H1 (cell line): Measurements from ENCODE around the gene NABP2. TPM values are rescaled to one million over a fixed set of nuclear protein-coding genes. Genes with fewer than 3 reads are reported as not detected.

Experiments used
- CTCF ChIA-PET: fragments of 300-600 bp; sonication (Branson Sonifier 250); formaldehyde crosslinking; loops from one replicate; lab custom pipeline; 2021; ENCODE audit not compliant: partially characterized antibody; lab: Charles Lee
- POLR2A ChIA-PET: fragments of 300-600 bp; sonication (Branson Sonifier 250); formaldehyde crosslinking; loops from one replicate; lab custom pipeline; 2021; ENCODE audit warnings: inconsistent platforms; ENCODE audit not compliant: partially characterized antibody; lab: Charles Lee
- DNase-seq, 2 experiments: peaks; one replicate each; pipeline versions ENCODE4 v3.0.0 to v3.0.0-alpha.2; 2010 to 2022; ENCODE audit warnings: low spot score in 2 of 2, low read depth in 1 of 2, mixed read lengths in 1 of 2
- FAIRE-seq: peaks from 2 replicates; lab custom pipeline; 2011; peaks lifted over from hg19 to GRCh38; lab: Jason Lieb, UNC
- H2AFZ ChIP-seq: 2 replicates; pipeline ENCODE4 v1.8.1; 2012; ENCODE audit warnings: low read length, inconsistent platforms
- H2AK5ac ChIP-seq: 2 replicates; pipeline ENCODE4 v1.6.1; 2013; ENCODE audit warnings: low read depth, low read length
- H2BK120ac ChIP-seq: replicated peaks from 2 replicates; pipeline ENCODE3; 2013; ENCODE audit warnings: low read depth, low read length, inconsistent platforms
- H2BK12ac ChIP-seq: 2 replicates; pipeline ENCODE4 v1.6.1; 2013; ENCODE audit warnings: low read depth, low read length
- H2BK15ac ChIP-seq: 2 replicates; pipeline ENCODE4 v1.6.1; 2013; ENCODE audit warnings: low read length
- H2BK20ac ChIP-seq: 2 replicates; pipeline ENCODE4 v1.6.1; 2013; ENCODE audit warnings: low read length
- H2BK5ac ChIP-seq: 2 replicates; pipeline ENCODE4 v1.6.1; 2013; ENCODE audit warnings: low read depth, low read length
- H3K14ac ChIP-seq: 2 replicates; pipeline ENCODE4 v1.6.1; 2013; ENCODE audit warnings: inconsistent platforms; ENCODE audit not compliant: insufficient read length
- H3K18ac ChIP-seq: 2 replicates; pipeline ENCODE4 v1.6.1; 2013; ENCODE audit warnings: low read length; ENCODE audit errors: extremely low read depth
- H3K23ac ChIP-seq: 2 replicates; pipeline ENCODE4 v1.6.1; 2013; ENCODE audit warnings: inconsistent platforms; ENCODE audit not compliant: insufficient read length
- H3K23me2 ChIP-seq: 2 replicates; pipeline ENCODE4 v1.6.1; 2013; ENCODE audit warnings: low read depth, low read length
- H3K27ac ChIP-seq: 2 replicates; pipeline ENCODE4 v1.6.1; 2011; ENCODE audit warnings: low read depth, low read length, inconsistent platforms
- H3K27me3 ChIP-seq, 4 experiments: replicated peaks in 1 of 4; 1 replicate in 1 of 4; 2 replicates in 3 of 4; pipeline versions ENCODE4 v1.6.1 to v1.8.1; 2011 to 2013; ENCODE audit warnings: low read length in 3 of 4, mild to moderate bottlenecking in 3 of 4, inconsistent platforms in 2 of 4, mixed read lengths in 2 of 4, moderate library complexity in 1 of 4; ENCODE audit not compliant: control insufficient read depth in 3 of 4, insufficient read depth in 3 of 4; ENCODE audit errors: extremely low read depth in 1 of 4
- H3K36me3 ChIP-seq, 4 experiments: 2 replicates each; pipeline versions ENCODE4 v1.6.1 to v1.8.1; 2011 to 2013; ENCODE audit warnings: mild to moderate bottlenecking in 4 of 4, low read length in 3 of 4, moderate library complexity in 2 of 4, control low read depth in 1 of 4, inconsistent platforms in 1 of 4; ENCODE audit not compliant: insufficient read depth in 4 of 4, control insufficient read depth in 2 of 4
- H3K4ac ChIP-seq: replicated peaks from 2 replicates; pipeline ENCODE3; 2013; ENCODE audit warnings: low read length, low read depth, mixed read lengths, inconsistent platforms; ENCODE audit not compliant: insufficient read length
- H3K4me1 ChIP-seq, 4 experiments: replicated peaks in 1 of 4; 1 replicate in 1 of 4; 2 replicates in 3 of 4; pipeline versions ENCODE4 v1.6.1 to v1.8.1; 2011 to 2013; ENCODE audit warnings: low read length in 3 of 4, inconsistent platforms in 2 of 4, mixed read lengths in 1 of 4; ENCODE audit not compliant: insufficient read depth in 4 of 4, control insufficient read depth in 3 of 4
- H3K4me2 ChIP-seq, 2 experiments: 2 replicates each; pipeline versions ENCODE4 v1.6.1 to v1.8.1; 2011 to 2013; ENCODE audit warnings: low read depth in 2 of 2, low read length in 2 of 2, control low read depth in 1 of 2, inconsistent platforms in 1 of 2, mild to moderate bottlenecking in 1 of 2; ENCODE audit not compliant: insufficient read depth in 1 of 2
- H3K4me3 ChIP-seq, 4 experiments: fragments of 200-600, 300-600 bp in 1 of 4; sonication (generic), shearing (Covaris generic), sonication (Bioruptor Twin) in 1 of 4; 2 replicates each; pipeline versions ENCODE4 v1.5.1 to v1.8.1; 2011 to 2016; ENCODE audit warnings: low read length in 4 of 4, low read depth in 3 of 4, control low read depth in 2 of 4, inconsistent platforms in 2 of 4, mild to moderate bottlenecking in 2 of 4, mixed read lengths in 1 of 4, moderate library complexity in 1 of 4; ENCODE audit not compliant: insufficient read depth in 2 of 4; ENCODE audit errors: extremely low read depth in 1 of 4
- H3K56ac ChIP-seq: replicated peaks from 2 replicates; pipeline ENCODE3; 2013; ENCODE audit warnings: low read depth, mild to moderate bottlenecking, mixed read lengths, low read length, inconsistent platforms; ENCODE audit not compliant: insufficient read length
- H3K79me1 ChIP-seq: 2 replicates; pipeline ENCODE4 v1.6.1; 2013; ENCODE audit warnings: low read depth, low read length, control low read depth
- H3K79me2 ChIP-seq, 2 experiments: 2 replicates each; pipeline versions ENCODE4 v1.6.1 to v1.8.1; 2012 to 2013; ENCODE audit warnings: low read length in 2 of 2, mild to moderate bottlenecking in 2 of 2, inconsistent platforms in 1 of 2; ENCODE audit not compliant: insufficient read depth in 2 of 2, control insufficient read depth in 1 of 2
- H3K9ac ChIP-seq, 4 experiments: replicated peaks in 1 of 4; 1 replicate in 1 of 4; 2 replicates in 3 of 4; pipeline versions ENCODE4 v1.6.1 to v1.8.1; 2011 to 2013; ENCODE audit warnings: low read depth in 3 of 4, low read length in 3 of 4, control low read depth in 2 of 4, mild to moderate bottlenecking in 2 of 4, moderate library complexity in 2 of 4, inconsistent platforms in 1 of 4; ENCODE audit errors: extremely low read depth in 1 of 4
- H3K9me3 ChIP-seq, 2 experiments: 2 replicates each; pipeline versions ENCODE4 v1.6.1 to v1.8.1; 2012 to 2013; ENCODE audit warnings: mild to moderate bottlenecking in 2 of 2, moderate library complexity in 2 of 2, control low read depth in 1 of 2, inconsistent platforms in 1 of 2, low read depth in 1 of 2, low read length in 1 of 2, mixed read lengths in 1 of 2; ENCODE audit not compliant: insufficient read depth in 2 of 2
- H4K20me1 ChIP-seq, 2 experiments: replicated peaks in 1 of 2; 2 replicates each; pipeline versions ENCODE3 to v1.8.1; 2011 to 2013; ENCODE audit warnings: inconsistent platforms in 2 of 2, low read length in 2 of 2, mild to moderate bottlenecking in 1 of 2; ENCODE audit not compliant: insufficient read depth in 2 of 2, control insufficient read depth in 1 of 2
- H4K5ac ChIP-seq: 2 replicates; pipeline ENCODE4 v1.6.1; 2013; ENCODE audit warnings: low read length, low read depth, mixed read lengths, inconsistent platforms; ENCODE audit not compliant: insufficient read length
- H4K8ac ChIP-seq: 2 replicates; pipeline ENCODE4 v1.8.0; 2013; ENCODE audit warnings: mild to moderate bottlenecking, moderate library complexity, low read length, inconsistent platforms; ENCODE audit not compliant: insufficient read depth; ENCODE audit errors: extremely low read depth
- H4K91ac ChIP-seq: replicated peaks from 2 replicates; pipeline ENCODE3; 2013; ENCODE audit warnings: low read length, mixed read lengths, inconsistent platforms; ENCODE audit not compliant: insufficient read length
- BACH1 ChIP-seq: IDR thresholded peaks from 2 replicates; pipeline ENCODE4 v1.6.1; 2012; ENCODE audit warnings: low read length, improper control_type of control experiment
- CREB1 ChIP-seq: IDR thresholded peaks from 2 replicates; pipeline ENCODE4 v1.6.1; 2012; ENCODE audit warnings: inconsistent platforms
- FOSL1 ChIP-seq: IDR thresholded peaks from 2 replicates; pipeline ENCODE4 v1.6.1; 2011; ENCODE audit warnings: mild to moderate bottlenecking, low read depth, low read length, moderate library complexity; ENCODE audit not compliant: insufficient read depth
- KDM1A ChIP-seq: fragments of 200-600, 300-600 bp; sonication (generic); IDR thresholded peaks from 2 replicates; pipeline ENCODE4 v1.7.1; 2016; ENCODE audit warnings: mild to moderate bottlenecking, low read length, borderline replicate concordance
- NANOG ChIP-seq: IDR thresholded peaks from 2 replicates; pipeline ENCODE4 v1.6.1; 2011; ENCODE audit warnings: low read length, low read depth, mild to moderate bottlenecking, inconsistent platforms; ENCODE audit not compliant: insufficient read depth, poor library complexity, severe bottlenecking
- POLR2A ChIP-seq, 2 experiments: IDR thresholded peaks; 1 replicate in 1 of 2; 2 replicates in 1 of 2; pipeline ENCODE4 v1.6.1; 2011; ENCODE audit warnings: low read depth in 2 of 2, low read length in 2 of 2, mild to moderate bottlenecking in 2 of 2; ENCODE audit errors: control extremely low read depth in 1 of 2
- POLR2AphosphoS5 ChIP-seq: IDR thresholded peaks from 2 replicates; pipeline ENCODE4 v1.6.1; 2011; ENCODE audit warnings: low read depth, low read length
- SIN3A ChIP-seq, 2 experiments: IDR thresholded peaks in 1 of 2; conservative IDR thresholded peaks in 1 of 2; 2 replicates each; pipeline ENCODE4 v1.6.1; 2011 to 2012; ENCODE audit warnings: low read length in 2 of 2, improper control_type of control experiment in 1 of 2, low read depth in 1 of 2, mild to moderate bottlenecking in 1 of 2
- SRF ChIP-seq: IDR thresholded peaks from 2 replicates; pipeline ENCODE4 v1.6.1; 2011; ENCODE audit warnings: mild to moderate bottlenecking, low read depth, low read length, moderate library complexity
- SUZ12 ChIP-seq: fragments of 200-600 bp; sonication (generic); IDR thresholded peaks from 2 replicates; pipeline ENCODE4 v1.6.1; 2012; ENCODE audit warnings: mild to moderate bottlenecking, inconsistent platforms, low read length, moderate library complexity, mixed read lengths
- WGBS, 2 experiments: shearing (Covaris generic) in 1 of 2; methylation state at CpG; one replicate each; pipeline versions ENCODE4 v1.1.6 to v1.1.7; 2013 to 2015; ENCODE audit warnings: low lambda C conversion rate in 2 of 2, mixed read lengths in 2 of 2, inconsistent platforms in 1 of 2, low coverage in 1 of 2, missing lambda C conversion rate in 1 of 2; ENCODE audit not compliant: insufficient replicate concordance in 2 of 2, insufficient coverage in 1 of 2, insufficient read length in 1 of 2; ENCODE audit errors: extremely low coverage in 1 of 2, missing lambda C conversion rate in 1 of 2; 5-methylcytosine and 5-hydroxymethylcytosine counted together
- polyA plus RNA-seq, 7 experiments: library from polyadenylated mRNA; depleted of rRNA in 3 of 7; stranded (reverse) in 5 of 7; unstranded in 2 of 7; fragments of >200 nt in 5 of 7; fragments of 200-250 nt in 2 of 7; gene quantifications; 1 replicate in 5 of 7; 2 replicates in 1 of 7; 4 replicates in 1 of 7; pipeline versions ENCODE4 v1.2.1 to v1.2.3, GENCODE V29; 2011 to 2013; ENCODE audit warnings: missing spikeins in 2 of 7, mixed read lengths in 2 of 7
- total RNA-seq: library from RNA; stranded (reverse); fragmentation: NEBNext Ultra II Directional; extraction: Animal tissue kit (Norgen Biotek cat#: 25700); gene quantifications from 2 replicates; pipeline ENCODE4 v1.2.1, GENCODE V29; 2021
- TF ChIP-seq, protein P1 (sequence below): IDR thresholded peaks from 2 replicates; pipeline ENCODE4 v1.6.1; 2012; ENCODE audit warnings: low read length, inconsistent platforms
- TF ChIP-seq, protein P2 (sequence below): IDR thresholded peaks from 2 replicates; pipeline ENCODE4 v1.6.1; 2011; ENCODE audit warnings: low read length, improper control_type of control experiment

The NABP2 gene
- total and polyA plus RNA-seq, 2 of the 8 experiments (the other 6 are each of a cell fraction or from before 2014, with no cell fraction given) = 58.1 to 67.5 TPM

DNA sequence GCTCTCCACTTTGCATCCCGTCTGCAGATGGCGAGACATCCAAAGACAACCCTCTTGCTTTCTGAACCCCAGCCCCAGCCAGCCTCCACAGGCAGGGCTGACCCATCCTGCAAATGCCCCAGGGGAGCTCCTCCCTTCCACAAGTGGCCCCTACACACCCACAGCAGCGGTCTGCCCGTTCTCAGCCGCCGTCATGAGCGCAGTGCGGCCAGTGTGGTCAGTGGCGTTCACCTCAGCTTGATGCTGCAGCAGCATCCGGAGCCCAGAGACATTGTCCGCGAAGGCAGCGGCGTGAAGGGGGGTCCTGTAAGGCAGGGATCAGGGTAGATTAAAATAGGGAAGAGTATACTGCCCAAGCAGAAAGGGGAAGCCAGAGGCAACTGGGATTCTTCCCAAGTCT is 20.4 kb downstream of the NABP2 start:
- Histone ChIP-seq H3K14ac (no peak overlapping the region), H3K4me2 (no peak overlapping the region), H3K27ac (no peak overlapping the region), H3K79me1 (no peaks in the 10 kb centered on the region), H3K36me3 (peaks cover 23 to 74% (median 55%) of the 10 kb centered on the region in 4 experiments), H3K4me1 (no peaks in the 10 kb centered on the region), H3K4ac (no peak overlapping the region), H3K79me2 (no peaks in the 10 kb centered on the region), H2AFZ (no peak overlapping the region), H3K56ac (no peak overlapping the region), H3K18ac (no peak overlapping the region), H2BK120ac (no peak overlapping the region), H2AK5ac (no peak overlapping the region), H2BK5ac (no peak overlapping the region), H2BK15ac (no peak overlapping the region), H3K4me3 (no peak overlapping the region), H2BK20ac (no peak overlapping the region), H3K27me3 (no peaks in the 10 kb centered on the region), H2BK12ac (no peak overlapping the region), H3K23me2 (no peaks in the 10 kb centered on the region), H4K91ac (no peak overlapping the region), H4K5ac (no peak overlapping the region), H4K8ac (no peak overlapping the region), H3K23ac (no peak overlapping the region), H3K9me3 (no peaks in the 10 kb centered on the region), H3K9ac (no peak overlapping the region), H4K20me1 (peaks cover 0 to 3% of the 10 kb centered on the region in 2 experiments)
- POLR2A ChIA-PET = interaction anchor here (1.0 to 5.6 kb wide), 4 partner anchors 9 to 13 kb away, joined by 3 to 21 read pairs (median 6); partner anchors contain the start of gene ANKRD52
- FAIRE-seq (no peak), DNase-seq (no peak)
- CTCF ChIA-PET = interaction anchor here (1.3 to 4.5 kb wide), 2 partner anchors 11 to 13 kb away, joined by 3 to 33 read pairs; partner anchors contain the start of gene ANKRD52
- 96% methylated on average over 13 of the region's 14 CpGs; no CpG with 5 or more reads in 1 of the 2 experiments for WGBS, 2 experiments
- TF ChIP-seq SUZ12 = no peak
- no peak for TF ChIP-seq CREB1
- TF ChIP-seq KDM1A = no peak
- no peak for TF ChIP-seq SIN3A (conservative IDR thresholded peaks at IDR 0.05 in 1 of 2, IDR thresholded peaks at IDR 0.05 in 1 of 2; ENCODE audit: low read depth in 1 of 2, low read length in 2 of 2)
- TF ChIP-seq POLR2A (IDR thresholded peaks at IDR 0.05; ENCODE audit: control extremely low read depth in 1 of 2, low read depth in 2 of 2, low read length in 2 of 2) = no peak
- TF ChIP-seq, protein P1, sequence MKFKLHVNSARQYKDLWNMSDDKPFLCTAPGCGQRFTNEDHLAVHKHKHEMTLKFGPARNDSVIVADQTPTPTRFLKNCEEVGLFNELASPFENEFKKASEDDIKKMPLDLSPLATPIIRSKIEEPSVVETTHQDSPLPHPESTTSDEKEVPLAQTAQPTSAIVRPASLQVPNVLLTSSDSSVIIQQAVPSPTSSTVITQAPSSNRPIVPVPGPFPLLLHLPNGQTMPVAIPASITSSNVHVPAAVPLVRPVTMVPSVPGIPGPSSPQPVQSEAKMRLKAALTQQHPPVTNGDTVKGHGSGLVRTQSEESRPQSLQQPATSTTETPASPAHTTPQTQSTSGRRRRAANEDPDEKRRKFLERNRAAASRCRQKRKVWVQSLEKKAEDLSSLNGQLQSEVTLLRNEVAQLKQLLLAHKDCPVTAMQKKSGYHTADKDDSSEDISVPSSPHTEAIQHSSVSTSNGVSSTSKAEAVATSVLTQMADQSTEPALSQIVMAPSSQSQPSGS = no peak
- no peak for TF ChIP-seq SRF
- TF ChIP-seq BACH1 = no peak
- TF ChIP-seq, protein P2, sequence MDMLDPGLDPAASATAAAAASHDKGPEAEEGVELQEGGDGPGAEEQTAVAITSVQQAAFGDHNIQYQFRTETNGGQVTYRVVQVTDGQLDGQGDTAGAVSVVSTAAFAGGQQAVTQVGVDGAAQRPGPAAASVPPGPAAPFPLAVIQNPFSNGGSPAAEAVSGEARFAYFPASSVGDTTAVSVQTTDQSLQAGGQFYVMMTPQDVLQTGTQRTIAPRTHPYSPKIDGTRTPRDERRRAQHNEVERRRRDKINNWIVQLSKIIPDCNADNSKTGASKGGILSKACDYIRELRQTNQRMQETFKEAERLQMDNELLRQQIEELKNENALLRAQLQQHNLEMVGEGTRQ = no peak
- no peak for TF ChIP-seq POLR2AphosphoS5
- no peak for TF ChIP-seq FOSL1
- TF ChIP-seq NANOG = no peak
